GM19043 (cell line): ENCODE data around the gene HYAL1.

Source experiments
- ATAC-seq: cut with Tn5 transposase; IDR thresholded peaks from one replicate; pipeline ENCODE4 v1.9.1; 2021; ENCODE audit warnings: low read depth; ENCODE audit not compliant: unreplicated experiment

The HYAL1 gene

DNA sequence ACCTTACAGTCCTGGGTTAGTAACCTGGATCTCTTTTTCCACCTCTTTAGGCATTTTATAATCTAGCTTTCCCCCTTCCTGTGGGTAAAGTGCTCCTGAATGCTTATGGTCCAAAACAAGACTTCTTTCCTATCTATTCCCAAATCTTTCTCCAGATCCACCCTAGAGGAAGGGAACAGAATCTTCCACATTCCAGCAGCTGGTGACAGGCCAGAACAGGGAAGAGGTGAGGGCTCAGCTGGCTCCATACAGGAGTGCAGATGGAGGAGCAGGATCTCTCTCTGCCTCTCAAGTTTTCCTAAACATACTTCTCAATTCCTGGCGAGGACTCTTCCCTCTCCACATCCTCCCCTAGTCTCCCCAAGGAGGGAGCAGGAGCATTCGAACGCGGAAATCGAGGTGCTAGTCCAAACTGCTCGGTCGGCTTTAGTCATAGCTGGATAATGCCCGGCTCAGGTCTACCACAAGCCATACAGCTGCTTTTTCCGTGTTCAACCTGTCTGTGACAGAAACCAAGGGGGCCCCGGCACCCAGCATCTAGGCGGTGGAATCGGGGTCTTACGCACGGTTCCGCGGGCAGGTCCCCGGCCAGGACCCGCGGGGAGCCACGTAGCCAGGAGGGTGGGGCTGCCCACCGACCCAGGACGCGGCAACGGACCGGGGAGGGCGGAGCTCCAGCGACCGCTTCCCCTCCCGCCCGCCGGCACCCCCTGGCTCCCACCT lies 33.2 kb upstream of the HYAL1 start:
- ATAC-seq: peak; percentile 22

DNA sequence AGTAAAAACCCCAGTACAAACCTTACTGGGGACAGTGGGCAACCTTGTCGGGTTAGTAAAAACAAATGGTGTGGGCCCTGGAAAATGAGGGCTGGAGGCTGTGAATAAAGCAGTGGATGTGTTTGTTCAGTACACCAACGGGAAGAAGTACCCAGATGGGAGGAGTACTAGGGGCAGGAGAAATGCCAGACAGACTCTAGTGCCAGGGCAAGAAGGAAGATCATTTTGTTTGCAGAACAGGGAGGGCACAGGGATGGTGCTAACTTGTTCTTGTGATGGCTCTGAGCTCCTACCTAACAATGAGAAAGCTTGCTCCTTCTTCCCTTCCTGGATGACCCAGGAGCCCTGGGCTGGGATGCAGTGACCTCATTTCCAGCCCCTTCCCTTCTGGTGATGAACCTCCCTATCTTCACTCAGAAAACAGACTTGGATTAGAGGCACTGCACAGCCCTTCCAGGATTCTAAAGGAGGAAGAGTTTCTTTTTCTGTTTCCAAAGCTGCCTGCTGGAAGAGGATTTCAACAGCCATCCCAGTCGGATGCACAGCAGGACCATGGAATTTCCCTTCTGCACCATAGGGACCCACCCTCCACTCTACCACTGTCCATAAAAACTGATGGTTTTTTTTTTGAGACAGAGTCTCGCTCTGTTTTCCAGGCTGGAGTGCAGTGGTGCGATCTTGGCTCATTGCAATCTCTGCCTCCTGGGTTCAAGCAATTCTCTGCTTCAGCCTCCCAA lies 31.1 kb upstream of the HYAL1 start:
- ATAC-seq: no peak

DNA sequence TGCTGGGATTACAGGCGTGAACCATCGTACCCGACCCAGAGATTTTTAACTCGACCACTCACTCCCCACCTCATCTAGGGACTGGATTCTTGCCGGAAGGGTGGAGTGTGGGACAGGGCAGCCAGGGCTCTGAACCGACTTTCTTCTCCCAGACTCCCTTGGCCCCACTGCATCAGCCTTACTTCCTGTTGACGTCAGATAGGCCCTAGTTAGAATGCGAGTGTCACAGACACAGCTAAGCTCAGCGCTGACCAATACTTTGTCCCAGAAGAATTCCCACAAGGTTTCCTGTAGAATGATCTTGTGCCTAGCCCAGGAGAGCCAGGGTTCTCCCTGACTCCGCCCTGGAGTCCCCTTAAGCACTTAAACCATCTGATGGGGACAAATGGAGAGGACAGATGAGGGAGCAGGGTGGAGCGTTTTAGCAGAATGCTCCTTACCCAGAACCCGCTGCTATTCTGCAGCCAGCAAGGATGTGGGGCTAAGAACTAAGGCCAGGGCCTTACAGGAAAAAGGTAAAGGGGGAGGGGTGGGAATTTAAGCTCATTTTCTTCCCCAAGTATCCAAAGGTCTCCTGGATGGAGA lies 30.5 kb upstream of the HYAL1 start:
- ATAC-seq: no peak

DNA sequence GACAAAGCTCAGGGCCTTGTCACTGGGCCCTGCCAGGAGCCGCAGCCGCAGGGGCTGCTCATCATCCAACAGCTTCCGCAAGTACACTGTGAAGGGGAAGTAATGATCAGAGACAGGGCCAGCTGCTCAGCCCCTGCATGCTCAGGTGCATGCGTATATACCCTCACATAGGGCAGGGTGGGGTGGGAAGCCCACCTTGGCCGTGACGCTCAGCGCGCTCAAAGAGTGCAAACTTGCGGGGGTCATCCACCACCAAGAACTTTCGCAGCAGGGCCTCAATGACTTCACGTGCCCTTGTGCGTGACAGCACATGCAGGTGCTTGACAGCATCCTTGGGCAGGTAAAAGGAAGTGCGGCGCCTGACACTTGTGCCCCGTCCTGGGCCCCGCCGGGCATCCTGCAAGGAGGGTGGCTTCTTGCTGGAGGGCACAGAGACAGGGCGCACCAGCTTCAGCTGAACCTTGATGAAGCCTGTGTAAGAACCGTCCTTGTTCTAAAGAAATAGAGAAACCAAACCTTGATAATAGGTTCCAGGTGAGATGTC lies 28.1 kb upstream of the HYAL1 start:
- ATAC-seq: no peak

DNA sequence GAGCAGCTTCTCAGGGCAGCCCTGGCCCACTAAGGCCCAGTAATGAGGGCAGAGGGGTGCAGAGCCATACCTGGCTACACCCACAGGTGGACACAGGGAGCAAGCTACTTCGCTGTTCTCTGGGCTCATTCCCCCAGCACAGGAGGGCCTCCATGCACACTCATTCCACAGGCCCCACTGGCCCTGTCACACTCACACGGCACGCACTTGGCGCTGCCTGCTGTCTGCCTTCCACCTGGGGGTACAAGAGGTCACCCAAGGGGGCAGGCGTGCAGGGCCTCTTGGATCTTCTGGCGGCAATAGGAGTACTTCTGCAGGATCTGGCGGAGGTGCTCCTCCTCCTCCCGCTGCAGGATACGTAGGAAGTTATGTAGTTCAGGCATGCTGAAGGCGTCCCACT lies 27.0 kb upstream of the HYAL1 start:
- ATAC-seq: no peak

DNA sequence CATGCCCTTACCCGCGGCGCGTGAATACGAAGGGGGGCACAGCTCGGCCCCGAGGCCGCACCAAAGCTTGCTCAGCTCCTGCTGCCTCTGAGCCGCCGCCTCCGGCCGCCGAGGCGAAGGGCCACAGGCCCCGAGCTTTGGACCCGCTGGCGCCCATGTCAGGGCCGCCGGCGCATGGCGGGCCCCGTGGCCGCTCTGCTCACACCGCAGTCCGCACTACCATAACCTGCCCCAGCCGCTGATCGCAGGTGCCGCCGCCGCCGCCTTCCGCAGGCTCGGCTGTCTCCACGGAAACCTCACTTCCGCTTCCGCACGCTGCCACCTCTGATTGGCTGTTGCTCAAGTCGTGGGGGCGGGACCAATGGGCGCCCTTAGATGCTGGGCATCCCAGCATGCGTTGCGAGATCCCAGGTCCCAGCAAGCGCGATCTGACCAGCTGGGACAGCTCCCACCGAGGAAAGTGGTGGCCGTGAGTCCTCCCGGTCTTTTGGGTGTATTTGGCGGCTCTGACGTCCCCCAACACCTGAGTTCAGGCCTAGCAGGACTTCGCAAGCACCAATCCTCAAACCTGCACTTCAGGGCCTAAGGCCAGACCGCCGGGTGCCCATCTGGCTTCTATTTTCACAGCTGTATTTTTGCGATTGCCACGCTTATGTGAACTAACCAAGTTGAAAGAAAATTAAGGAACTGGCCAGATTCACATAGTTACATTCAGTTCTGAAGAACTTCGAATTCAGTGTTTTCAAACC lies 24.7 kb upstream of the HYAL1 start, which contains the start of gene TUSC2:
TUSC2 (minus strand) TSS at position 281 of the 749 bp plus-strand sequence; CDS start at position 157, 124 bp downstream.
- ATAC-seq: peak; percentile 88

DNA sequence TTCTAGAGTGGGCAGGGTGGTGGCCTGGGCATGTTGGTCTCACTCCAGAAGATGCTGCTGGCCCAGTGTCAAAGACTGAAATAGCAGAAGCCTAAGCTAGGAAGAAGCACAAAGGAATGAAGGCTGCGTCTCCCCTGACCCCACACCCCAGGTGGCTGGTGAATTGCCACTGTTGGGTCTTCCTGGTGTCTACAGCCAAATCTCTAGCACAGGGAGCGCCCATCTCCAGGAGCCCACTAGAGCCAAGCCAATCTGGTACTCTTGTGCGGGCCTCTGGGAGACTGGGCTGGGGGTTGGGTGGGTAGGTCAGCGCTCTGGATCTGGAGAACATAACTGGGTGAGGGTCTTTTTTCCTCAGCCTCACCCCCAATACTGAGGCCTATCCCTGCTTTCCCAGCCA lies 23.8 kb upstream of the HYAL1 start:
- ATAC-seq: no peak

DNA sequence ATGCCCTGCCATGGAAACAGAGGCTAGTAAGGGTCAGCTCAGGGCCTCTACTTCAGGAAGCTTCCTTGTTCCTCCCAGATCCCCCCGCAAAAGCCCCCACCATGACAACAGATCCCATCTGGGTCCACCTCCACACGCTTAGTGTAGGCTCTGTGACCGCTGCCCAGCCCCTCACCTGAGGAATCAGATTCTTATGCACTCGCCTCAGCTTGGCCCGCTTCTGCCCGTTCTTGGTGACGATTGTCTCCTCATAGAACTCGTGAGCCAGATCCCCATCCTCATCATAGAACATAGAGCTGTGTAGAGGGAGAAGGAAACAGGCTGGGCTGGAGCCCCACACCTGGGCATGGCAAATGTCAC lies 22.8 kb upstream of the HYAL1 start:
- no peak for ATAC-seq

DNA sequence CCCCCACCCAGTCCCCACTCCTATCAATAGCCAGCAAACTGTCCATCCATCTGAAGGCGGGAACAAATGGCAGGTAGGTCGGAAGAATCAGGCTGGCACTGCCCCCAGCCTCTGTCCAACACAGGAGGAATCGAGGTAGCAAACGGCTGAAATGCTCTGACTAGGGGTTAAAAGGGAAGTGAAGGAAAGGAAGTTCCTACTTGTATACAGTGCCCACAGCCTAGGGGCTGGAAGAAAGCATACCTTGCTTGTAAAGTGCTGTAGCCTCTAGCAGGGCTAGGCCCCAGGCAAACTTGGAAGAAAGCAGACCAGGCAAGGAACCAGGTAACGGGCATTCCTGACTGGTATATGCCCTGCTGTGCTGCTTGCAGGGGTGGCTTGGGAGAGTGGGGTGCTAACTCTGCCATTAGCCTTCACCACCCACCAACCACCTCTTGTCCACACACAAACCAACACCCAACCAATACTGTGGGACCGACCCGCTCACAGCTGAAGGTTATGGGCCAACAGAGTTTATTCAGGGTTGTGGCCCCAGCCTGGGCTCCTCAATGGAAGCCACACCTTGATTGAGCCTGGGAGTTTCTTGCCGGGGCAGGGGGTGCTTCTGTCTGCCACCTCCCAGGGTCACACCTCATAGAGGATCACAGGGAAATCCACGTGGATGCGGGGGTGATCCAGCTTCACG lies 22.3 kb upstream of the HYAL1 start:
- ATAC-seq: no peak

DNA sequence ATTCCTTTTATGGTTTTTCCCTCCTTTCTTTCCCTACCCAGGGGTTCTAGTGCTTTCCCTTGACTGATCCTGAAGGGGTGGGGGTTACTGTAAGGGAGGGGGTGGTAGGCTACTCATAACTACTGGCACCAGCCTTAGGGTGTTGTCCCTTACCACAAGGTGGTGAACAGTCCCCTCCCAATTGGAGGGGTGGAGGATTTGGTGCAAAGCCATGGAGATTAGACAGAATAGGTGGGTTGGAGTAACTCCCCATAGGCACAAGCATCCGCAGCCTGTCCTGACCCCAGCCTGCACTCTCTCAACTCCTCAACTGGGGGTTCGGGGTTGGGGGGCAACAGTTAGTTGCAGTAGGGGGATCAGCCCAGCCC lies 21.7 kb upstream of the HYAL1 start:
- ATAC-seq: no peak

DNA sequence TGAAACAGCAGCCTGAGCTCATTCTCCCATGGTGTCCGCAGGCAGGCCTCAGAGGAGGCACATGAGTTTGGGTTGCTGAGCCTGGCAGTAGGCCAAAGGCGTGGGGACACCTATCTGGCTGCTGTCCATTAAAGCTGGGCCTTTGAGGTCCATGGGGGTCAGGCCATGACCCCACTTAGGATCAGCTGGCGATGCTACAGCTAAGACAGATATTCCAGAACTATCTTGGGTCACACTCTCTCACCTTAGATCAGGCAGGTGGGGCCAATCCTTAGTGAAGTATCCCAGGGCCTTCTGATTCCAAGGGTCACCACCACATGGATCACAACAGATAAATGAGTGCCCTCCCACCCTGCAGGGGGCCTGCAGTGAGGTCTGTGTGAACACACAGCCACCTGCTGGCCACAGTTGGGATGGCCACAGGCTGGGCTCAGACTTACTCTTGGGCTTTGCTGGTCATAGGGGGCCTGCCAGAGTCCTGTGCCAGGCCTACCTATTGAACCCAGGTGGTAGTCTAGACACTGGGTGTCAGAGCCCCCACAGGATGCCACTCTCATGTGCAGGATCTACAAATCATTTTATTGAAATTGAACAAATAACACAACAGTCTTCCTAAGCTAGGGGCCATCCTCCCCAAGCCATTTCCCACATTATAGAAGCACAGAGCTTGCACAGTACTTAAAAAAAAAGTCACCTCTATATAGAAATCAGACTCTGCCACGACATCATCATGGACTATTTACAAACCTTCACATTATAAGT lies 21.2 kb upstream of the HYAL1 start:
- ATAC-seq: no peak

DNA sequence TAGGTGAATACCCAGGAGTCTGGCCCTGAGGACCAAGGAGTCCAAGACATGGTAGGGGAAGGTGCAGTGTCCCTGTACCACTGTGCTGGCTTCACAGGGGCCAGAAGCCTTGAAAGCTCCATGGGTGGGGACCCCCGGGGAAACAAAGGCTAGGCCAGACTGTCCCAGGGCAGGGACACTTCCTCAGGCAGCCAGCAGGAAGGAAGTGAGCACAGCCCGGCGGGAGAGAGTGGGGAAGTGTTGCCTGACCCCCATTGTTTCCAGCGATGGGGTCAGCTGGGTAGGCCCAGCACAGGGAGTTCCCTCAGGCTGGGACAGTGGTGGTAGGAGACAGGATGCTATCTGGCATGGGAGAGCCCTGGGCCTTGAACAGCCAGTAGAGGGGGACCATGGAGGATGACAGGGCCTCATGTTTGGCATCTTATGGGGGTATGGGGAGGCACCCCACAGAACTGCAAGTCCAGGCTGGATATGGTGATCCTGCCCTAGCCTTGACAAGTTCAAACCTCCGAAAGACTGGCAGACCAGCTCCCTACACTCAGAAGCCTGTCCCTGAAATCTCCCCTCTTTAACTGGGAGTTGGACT lies 20.3 kb upstream of the HYAL1 start:
- ATAC-seq: no peak

DNA sequence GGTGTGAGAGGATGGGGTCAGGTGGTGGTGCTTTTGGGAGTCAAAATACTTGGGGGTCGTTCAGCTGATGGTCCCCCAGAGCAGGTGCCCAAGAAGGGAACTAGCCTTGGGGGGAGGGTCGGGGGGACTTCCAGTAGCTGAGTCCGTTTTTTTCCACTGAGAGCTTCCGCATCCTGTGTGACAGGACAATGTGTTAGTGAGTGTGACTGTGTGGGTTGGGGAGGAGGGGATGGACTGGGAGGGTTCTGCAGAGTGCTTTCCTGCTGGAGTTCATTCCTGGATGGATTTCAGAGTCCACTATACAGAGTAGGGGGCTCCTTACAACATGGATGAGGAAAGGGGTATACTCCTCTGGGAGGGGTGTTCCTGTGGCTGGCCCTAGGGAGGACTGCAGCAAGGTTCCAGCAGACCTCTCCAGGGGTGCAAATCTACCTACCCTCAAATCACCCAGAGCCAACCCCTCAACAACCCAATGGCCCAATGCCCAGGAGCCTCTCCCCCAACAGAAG lies 19.8 kb upstream of the HYAL1 start:
- ATAC-seq: no peak

DNA sequence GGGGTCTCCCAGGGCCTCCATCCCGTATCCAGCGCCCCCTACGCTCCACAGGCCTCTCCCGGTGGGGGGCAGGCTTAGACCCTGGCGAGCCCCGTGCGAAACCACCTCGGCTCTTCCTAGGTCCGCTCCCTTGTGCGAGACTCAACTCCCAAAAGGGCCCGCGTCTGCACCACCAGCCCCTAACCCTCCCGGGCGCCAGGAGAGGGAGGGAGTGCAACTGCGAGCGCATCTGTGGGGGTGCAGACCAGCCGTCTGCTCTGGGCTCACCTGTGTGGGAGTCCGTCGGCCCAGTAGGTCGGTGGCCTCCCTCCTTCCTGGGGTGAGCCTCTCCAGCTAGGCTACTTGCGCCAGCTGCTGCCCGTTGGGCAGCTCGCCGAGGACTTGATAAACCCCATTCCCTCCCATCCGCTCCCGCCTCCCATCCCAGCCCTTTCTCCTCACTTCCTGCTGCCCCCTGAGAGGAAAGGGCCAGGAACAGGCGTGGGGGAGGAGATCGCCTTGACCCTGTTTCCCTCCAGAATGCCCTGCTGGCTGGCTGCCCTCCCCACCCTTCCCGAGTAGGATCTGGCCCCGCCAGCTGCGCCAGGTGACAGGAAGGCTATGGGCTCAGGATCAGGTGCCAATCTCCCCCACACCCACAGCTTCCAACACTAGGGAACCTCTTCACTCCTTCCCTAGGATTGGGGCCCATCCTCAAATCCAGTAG lies 19.2 kb upstream of the HYAL1 start, which contains the start of gene HYAL2:
HYAL2 (minus strand) TSS at position 360 of the 706 bp plus-strand sequence. CDS start 2,256 bp downstream, outside the sequence.
- no peak for ATAC-seq

DNA sequence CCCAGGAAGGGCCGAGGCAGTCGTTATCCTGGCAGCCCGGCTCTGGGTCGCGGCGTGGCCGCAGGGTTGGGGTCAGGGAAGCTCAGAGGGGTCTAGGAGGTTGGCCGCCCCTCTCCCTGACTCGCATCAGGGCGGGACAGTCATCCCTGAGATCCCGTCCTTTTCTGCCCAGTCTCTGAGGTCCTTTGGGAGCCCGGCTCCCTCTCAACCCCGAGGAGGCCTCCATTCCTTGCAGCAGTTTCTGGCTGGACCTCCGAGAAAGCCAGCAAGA lies 18.7 kb upstream of the HYAL1 start:
- ATAC-seq: no peak

DNA sequence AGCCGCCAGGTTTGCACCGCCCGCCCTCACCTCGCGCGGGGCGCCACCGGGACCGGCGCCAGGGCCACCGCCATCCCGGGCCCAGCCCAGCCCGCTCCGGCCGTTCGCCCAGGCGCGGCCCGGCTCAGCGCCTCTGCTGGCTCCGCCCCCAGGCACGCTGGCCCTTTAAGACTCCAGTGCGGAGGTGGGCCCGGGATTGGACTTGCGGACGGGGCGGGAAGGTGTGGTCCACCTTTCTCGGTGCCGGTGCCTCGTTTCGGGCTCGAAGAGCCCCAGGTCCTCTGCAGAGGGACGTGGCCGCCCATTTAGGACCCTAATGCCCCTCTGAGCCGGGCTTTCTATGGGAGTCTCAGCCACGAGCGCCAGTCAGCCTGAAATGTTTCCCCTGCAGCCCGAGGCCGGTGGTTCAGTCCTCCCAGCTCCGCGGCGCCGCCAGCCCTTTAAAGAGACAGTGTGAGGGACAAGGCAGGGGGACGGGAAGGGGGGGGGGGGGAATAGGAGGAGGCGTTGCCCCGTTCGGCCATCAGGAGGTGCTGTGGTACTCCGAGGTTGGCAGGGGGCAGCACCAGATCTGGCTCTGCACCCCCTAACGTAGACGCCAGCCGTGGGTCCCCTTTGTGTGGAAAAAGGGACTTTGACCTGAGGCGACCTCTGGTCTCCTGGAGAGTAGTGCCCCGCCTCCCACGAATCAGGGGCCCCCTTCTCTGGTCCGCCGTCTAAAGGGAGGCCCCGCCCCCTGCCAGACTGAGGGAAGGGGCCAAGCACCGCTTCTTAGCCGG lies 18.2 kb upstream of the HYAL1 start:
- ATAC-seq: peak; percentile 79

DNA sequence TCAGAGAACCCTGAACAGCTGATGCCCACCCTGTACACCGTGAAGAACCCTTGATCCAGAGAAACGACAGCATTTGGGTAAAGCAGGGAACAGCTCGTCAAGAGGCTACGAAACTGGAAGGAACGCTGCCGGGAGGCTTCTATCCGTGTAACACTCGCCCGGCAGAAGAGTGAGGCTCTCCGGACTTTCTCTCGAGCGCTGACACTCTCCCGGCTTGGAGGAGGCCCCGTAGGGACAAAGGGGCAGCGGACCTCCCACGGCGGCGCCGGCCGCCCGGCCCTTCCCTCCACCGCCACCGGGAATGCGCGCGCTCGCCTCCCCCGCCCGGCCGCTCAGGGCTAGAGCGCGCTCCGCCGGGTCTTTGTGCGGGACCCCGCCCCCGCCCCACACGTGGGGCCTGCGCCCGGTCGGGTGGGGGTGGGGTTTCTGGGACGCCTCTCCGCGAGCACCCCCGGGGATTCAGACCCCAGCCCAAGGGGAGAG lies 17.5 kb upstream of the HYAL1 start:
- peak; percentile 46 for ATAC-seq
